DMS 273 (cell line): ENCODE results near the gene IGLL5.

Experiments used
- DNase-seq: peaks from one replicate; lab custom pipeline; 2025; ENCODE audit not compliant: unreplicated experiment; lab: John Stamatoyannopoulos, UW

The IGLL5 gene

GRCh38 chr22:22926370-22927195, 39.0 kb downstream of the IGLL5 start:
- no peak for DNase-seq

GRCh38 chr22:22927196-22927887, 39.7 kb downstream of the IGLL5 start:
- no peak for DNase-seq

- peak; percentile 16 for DNase-seq
Observed at GRCh38 chr22:22927888-22928665, 40.5 kb downstream of the IGLL5 start.

- no peak for DNase-seq
Observed at GRCh38 chr22:22928666-22929380, 41.2 kb downstream of the IGLL5 start.

- DNase-seq, result no peak
Observed at GRCh38 chr22:22929381-22930221, 42.0 kb downstream of the IGLL5 start.

- no peak for DNase-seq
Observed at GRCh38 chr22:22930222-22930497, 42.5 kb downstream of the IGLL5 start.

GRCh38 chr22:22930571-22931556, 43.2 kb downstream of the IGLL5 start:
- no peak for DNase-seq

- DNase-seq, result no peak
Observed at GRCh38 chr22:22931557-22932270, 44.1 kb downstream of the IGLL5 start.

- DNase-seq, result no peak
Observed at GRCh38 chr22:22932512-22932941, 44.9 kb downstream of the IGLL5 start.

- no peak for DNase-seq
Observed at GRCh38 chr22:22933100-22933806, 45.6 kb downstream of the IGLL5 start.

- no peak for DNase-seq
Observed at GRCh38 chr22:22933807-22934542, 46.4 kb downstream of the IGLL5 start.

GRCh38 chr22:22934543-22935055, 47.0 kb downstream of the IGLL5 start:
- no peak for DNase-seq

GRCh38 chr22:22935056-22935545, 47.5 kb downstream of the IGLL5 start:
- no peak for DNase-seq

GRCh38 chr22:22935546-22936157, 48.0 kb downstream of the IGLL5 start:
- DNase-seq, result no peak

- peak; percentile 60 for DNase-seq
Observed at GRCh38 chr22:22936180-22936914, 48.7 kb downstream of the IGLL5 start.
